ENCODE results near the gene EML1. TPM values are rescaled to one million over a fixed set of nuclear protein-coding genes. Genes with fewer than 3 reads are reported as not detected.

The EML1 gene
- total and polyA plus RNA-seq, 10 donors, result 1.8 to 15.5 (median 6.0) TPM

GRCh38 chr14:99937475-99938244 is 144.4 kb downstream of the EML1 start:
- H3K27me3 ChIP-seq (replicated peaks in 1 of 7), result peaks cover 0 to 8% (median 0%) of the 10 kb centered on the region in 7 donors
- no peaks in the 10 kb centered on the region for H3K9me3 ChIP-seq
- no peaks in the 10 kb centered on the region for H3K4me1 ChIP-seq
- WGBS, 5 donors, result 60 to 73% (median 66%) methylated on average over 14 of the region's 14 CpGs
- no peak overlapping the region for H3K27ac ChIP-seq
- intact Hi-C loops (cut with DNase I; ENCODE audit: low total_unique reads), result no loop called here
- no peak overlapping the region for H3K4me3 ChIP-seq
- H3K36me3 ChIP-seq, result peaks cover 0 to 37% (median 0%) of the 10 kb centered on the region in 6 donors
- no peak for DNase-seq
- TF ChIP-seq POLR2A (IDR thresholded peaks at IDR 0.05), result no peak
- TF ChIP-seq POLR2AphosphoS5 (IDR thresholded peaks at IDR 0.05), result no peak
- TF ChIP-seq CTCF (IDR thresholded peaks at IDR 0.05 in 8 of 11, conservative IDR thresholded peaks at IDR 0.05 in 3 of 11), result no peak

GRCh38 chr14:99938376-99938775 is 145.2 kb downstream of the EML1 start:
- DNase-seq, result no peak
- no peak for TF ChIP-seq CTCF (IDR thresholded peaks at IDR 0.05 in 8 of 11, conservative IDR thresholded peaks at IDR 0.05 in 3 of 11)

GRCh38 chr14:99938896-99939295 is 145.7 kb downstream of the EML1 start:
- no peak for DNase-seq
- Histone ChIP-seq H3K4me3 (no peak overlapping the region), H3K36me3 (peaks cover 0 to 37% (median 0%) of the 10 kb centered on the region in 6 donors), H3K4me1 (no peaks in the 10 kb centered on the region), H3K27me3 (replicated peaks in 1 of 7) (peaks cover 0 to 8% (median 0%) of the 10 kb centered on the region in 7 donors), H3K9me3 (no peaks in the 10 kb centered on the region), H3K27ac (no peak overlapping the region)
- TF ChIP-seq POLR2AphosphoS5 (IDR thresholded peaks at IDR 0.05), result no peak
- TF ChIP-seq CTCF (IDR thresholded peaks at IDR 0.05 in 8 of 11, conservative IDR thresholded peaks at IDR 0.05 in 3 of 11), result no peak
- TF ChIP-seq POLR2A (IDR thresholded peaks at IDR 0.05), result no peak
- 91 to 97% (median 94%) methylated on average over 15 of the region's 15 CpGs for WGBS, 5 donors
- intact Hi-C loops (cut with DNase I; ENCODE audit: low total_unique reads), result no loop called here

More at GRCh38 chr14:99938376-99938775, 145.2 kb downstream of the EML1 start:
- intact Hi-C loops (cut with DNase I; ENCODE audit: low total_unique reads), result no loop called here
- Histone ChIP-seq H3K36me3 (peaks cover 0 to 37% (median 0%) of the 10 kb centered on the region in 6 donors), H3K4me3 (no peak overlapping the region), H3K27ac (no peak overlapping the region), H3K27me3 (replicated peaks in 1 of 7) (peaks cover 0 to 8% (median 0%) of the 10 kb centered on the region in 7 donors), H3K9me3 (no peaks in the 10 kb centered on the region), H3K4me1 (no peaks in the 10 kb centered on the region)
- 81 to 91% (median 88%) methylated on average over 8 of the region's 8 CpGs for WGBS, 5 donors

GRCh38 chr14:99939421-99939820 is 146.2 kb downstream of the EML1 start:
- DNase-seq, result no peak
- Histone ChIP-seq H3K4me3 (no peak overlapping the region), H3K4me1 (no peaks in the 10 kb centered on the region), H3K27ac (no peak overlapping the region), H3K27me3 (replicated peaks in 1 of 7) (peaks cover 0 to 8% (median 0%) of the 10 kb centered on the region in 7 donors), H3K36me3 (peaks cover 0 to 37% (median 0%) of the 10 kb centered on the region in 6 donors), H3K9me3 (no peaks in the 10 kb centered on the region)
- WGBS, 5 donors, result 83 to 90% (median 87%) methylated on average over 15 to 17 of the region's 17 CpGs
- intact Hi-C loops (cut with DNase I; ENCODE audit: low total_unique reads), result no loop called here
- TF ChIP-seq CTCF (IDR thresholded peaks at IDR 0.05 in 8 of 11, conservative IDR thresholded peaks at IDR 0.05 in 3 of 11) (no peak), POLR2AphosphoS5 (IDR thresholded peaks at IDR 0.05) (no peak), POLR2A (IDR thresholded peaks at IDR 0.05) (no peak)

All from spleen (tissue), 11 donors.